A549 (cell line): ENCODE data around the gene BIN1.

Source experiments
- BHLHE40 ChIP-seq: IDR thresholded peaks from 2 replicates; pipeline ENCODE4 v1.6.1; 2012; ENCODE audit warnings: low read depth, low read length, inconsistent platforms
- CTCF ChIP-seq: fragments of >200 bp; sonication (Bioruptor Twin); formaldehyde crosslinking; IDR thresholded peaks from 3 replicates; pipeline ENCODE4 v1.5.1; 2016
- E2F6 ChIP-seq: IDR thresholded peaks from 2 replicates; pipeline ENCODE4 v1.6.1; 2012; ENCODE audit warnings: low read depth, borderline replicate concordance
- KDM1A ChIP-seq: fragments of 200-600 bp; sonication (generic); IDR thresholded peaks from 2 replicates; pipeline ENCODE4 v1.6.1; 2016; ENCODE audit warnings: low read depth, mild to moderate bottlenecking
- MAFK ChIP-seq: fragments of 450-650 bp; IDR thresholded peaks from 2 replicates; pipeline ENCODE4 v1.6.1; 2014; ENCODE audit not compliant: partially characterized antibody
- POLR2A ChIP-seq: IDR thresholded peaks from 2 replicates; pipeline ENCODE4 v1.6.1; 2012; ENCODE audit warnings: mild to moderate bottlenecking, low read length
- RCOR1 ChIP-seq: fragments of 150-350 bp; IDR thresholded peaks from 2 replicates; pipeline ENCODE4 v1.6.1; 2014; ENCODE audit warnings: antibody characterized with exemption, low read length, low read depth
- REST ChIP-seq: fragments of 200-600 bp; sonication (generic); IDR thresholded peaks from 2 replicates; pipeline ENCODE4 v1.6.1; 2016; ENCODE audit warnings: antibody characterized with exemption, mild to moderate bottlenecking, moderate library complexity
- ZFP36 ChIP-seq: fragments of 450-650 bp; IDR thresholded peaks from 2 replicates; pipeline ENCODE4 v1.6.1; 2014; ENCODE audit warnings: borderline replicate concordance; ENCODE audit not compliant: partially characterized antibody

- TF ChIP-seq KDM1A (no peak), REST (no peak), CTCF (no peak), E2F6 (no peak), ZFP36 (no peak), BHLHE40 (no peak), POLR2A (no peak), MAFK (no peak), RCOR1 (no peak)
These were observed 30.7 kb downstream of the BIN1 start for GRCh38 chr2:127076290-127076689.
